GF-D8 (cell line): ENCODE data around the gene DYNC2H1.

Experiments used
- DNase-seq: peaks from one replicate; lab custom pipeline; 2025; lab: John Stamatoyannopoulos, UW

Gene DYNC2H1

GRCh38 chr11:103279821-103280220 is 170.6 kb downstream of the DYNC2H1 start:
- no peak for DNase-seq

DNA sequence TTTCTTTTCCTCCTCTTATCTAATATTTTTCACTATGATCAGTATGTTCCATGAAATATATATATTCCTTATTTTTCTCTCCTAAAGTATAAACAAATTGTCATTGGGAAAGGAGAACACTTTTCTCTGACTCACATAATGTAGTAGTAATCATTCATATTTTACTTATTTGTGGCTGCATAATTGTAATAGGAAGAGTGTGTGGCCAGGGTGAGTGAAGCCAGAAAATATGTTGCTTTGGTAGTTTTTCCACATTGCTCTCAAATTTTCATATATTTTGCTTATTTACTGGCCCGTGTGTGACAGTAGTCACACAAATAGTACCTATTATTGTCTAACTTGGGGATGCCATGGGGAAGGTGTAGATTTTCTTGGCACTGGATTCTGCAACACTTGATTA is 172.1 kb downstream of the DYNC2H1 start:
- no peak for DNase-seq

DNA sequence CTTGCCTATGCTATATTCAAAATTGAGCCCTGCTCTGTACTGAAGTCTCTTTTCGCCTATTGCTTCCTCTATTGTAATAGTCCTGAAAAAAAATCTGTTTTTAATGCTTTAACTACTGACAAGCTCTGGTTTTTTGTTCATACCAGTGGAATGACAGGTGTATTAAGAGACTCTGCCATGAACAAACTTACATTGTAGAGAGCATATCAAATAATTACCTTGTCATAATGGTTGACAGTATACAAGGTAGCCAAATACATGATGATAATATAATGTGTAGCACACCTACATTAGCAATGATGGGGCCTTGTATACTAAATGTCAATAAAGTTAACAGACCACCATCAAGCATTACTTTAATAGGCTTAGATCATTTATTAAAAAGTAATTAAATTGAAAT is 175.0 kb downstream of the DYNC2H1 start:
- DNase-seq, result no peak

- no peak for DNase-seq
These were observed 185.3 kb downstream of the DYNC2H1 start for GRCh38 chr11:103294516-103294915.

GRCh38 chr11:103295704-103296103 is 186.5 kb downstream of the DYNC2H1 start:
- no peak for DNase-seq

DNA sequence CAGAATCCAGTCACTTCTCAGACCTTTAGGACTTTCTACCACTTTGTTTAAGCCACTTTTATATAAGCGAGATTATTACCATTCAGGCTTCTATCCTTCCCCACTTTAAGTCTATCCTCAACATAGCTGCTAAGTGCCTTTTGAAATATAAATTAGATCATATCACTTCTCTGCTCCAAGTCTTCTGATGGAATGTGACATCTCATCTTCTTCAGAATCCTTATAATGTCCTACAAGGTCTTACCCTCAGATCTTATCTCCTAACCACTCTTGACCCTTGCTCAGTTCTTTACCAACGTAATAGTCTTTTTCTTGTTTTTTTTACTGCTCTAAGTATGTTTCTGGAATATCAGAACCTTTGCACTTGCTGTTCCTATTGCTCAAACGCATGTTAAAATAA is 188.7 kb downstream of the DYNC2H1 start:
- DNase-seq, result no peak

DNA sequence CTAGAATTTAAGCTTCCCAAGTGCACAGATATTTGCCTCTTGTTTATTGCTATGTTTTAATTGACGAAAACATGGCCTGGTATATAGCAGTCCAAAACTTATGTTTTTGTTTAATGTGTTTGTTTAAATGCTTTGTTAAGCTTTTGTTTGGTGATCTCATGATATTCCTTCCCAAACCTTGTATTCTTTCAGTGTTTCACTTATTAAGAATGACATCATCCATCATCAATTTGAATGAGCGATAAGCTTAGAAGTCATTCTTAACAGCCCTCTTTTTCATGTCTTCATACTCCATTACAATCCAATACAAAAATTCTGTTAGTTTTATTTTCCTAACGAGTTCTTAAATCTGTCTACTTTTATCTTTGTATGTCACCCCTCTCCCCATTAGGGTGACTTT is 206.0 kb downstream of the DYNC2H1 start:
- no peak for DNase-seq

DNA sequence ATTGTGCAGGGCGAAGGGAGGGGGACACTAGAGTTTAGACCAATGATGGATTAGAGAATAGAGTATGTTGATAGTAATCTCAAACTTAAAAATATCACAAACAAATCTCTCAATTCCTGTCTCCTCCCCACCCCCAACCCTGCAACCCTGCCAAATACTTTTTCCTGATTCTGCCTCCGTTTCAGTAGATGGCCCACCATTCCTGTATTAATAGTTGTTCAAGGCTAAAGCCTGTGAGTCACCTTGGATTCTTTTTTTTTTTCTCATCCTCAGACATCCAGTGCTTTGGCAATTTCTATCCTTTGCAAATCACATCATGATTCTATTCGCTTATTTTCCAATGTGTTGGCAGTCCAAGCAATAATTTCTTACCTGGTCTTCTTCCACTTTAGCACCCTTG is 207.9 kb downstream of the DYNC2H1 start:
- DNase-seq, result no peak

- no peak for DNase-seq
These were observed 213.6 kb downstream of the DYNC2H1 start for GRCh38 chr11:103322821-103323220.

DNA sequence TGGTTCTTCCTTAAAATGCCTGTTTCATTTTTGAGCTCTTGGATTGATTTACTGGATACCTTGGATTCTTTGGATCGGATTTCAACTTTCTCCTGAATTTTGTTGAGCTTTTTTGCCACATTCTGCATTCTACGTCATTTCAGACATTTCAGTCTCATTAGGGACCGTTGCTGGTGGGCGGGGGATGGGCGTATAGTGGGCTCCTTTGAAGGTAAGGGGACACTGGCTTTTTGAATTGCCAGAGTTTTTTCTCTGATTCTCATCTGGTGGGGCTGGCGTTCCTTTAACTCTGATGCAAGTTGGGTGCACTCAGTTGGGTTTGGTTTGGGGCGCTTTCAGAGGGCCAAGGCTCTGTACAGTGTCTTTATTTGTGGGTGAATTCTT is 216.5 kb downstream of the DYNC2H1 start:
- DNase-seq, result no peak

- DNase-seq, result peak; percentile 95
These were observed 217.0 kb downstream of the DYNC2H1 start for GRCh38 chr11:103326070-103326794.

- DNase-seq, result no peak
These were observed 218.5 kb downstream of the DYNC2H1 start for GRCh38 chr11:103327721-103328120.

- DNase-seq, result no peak
These were observed 223.2 kb downstream of the DYNC2H1 start for GRCh38 chr11:103332409-103332808.

- no peak for DNase-seq
These were observed 229.6 kb downstream of the DYNC2H1 start for GRCh38 chr11:103338621-103339484.

- DNase-seq, result no peak
These were observed 230.2 kb downstream of the DYNC2H1 start for GRCh38 chr11:103339485-103339857.

- no peak for DNase-seq
These were observed 231.7 kb downstream of the DYNC2H1 start for GRCh38 chr11:103340956-103341355.

DNA sequence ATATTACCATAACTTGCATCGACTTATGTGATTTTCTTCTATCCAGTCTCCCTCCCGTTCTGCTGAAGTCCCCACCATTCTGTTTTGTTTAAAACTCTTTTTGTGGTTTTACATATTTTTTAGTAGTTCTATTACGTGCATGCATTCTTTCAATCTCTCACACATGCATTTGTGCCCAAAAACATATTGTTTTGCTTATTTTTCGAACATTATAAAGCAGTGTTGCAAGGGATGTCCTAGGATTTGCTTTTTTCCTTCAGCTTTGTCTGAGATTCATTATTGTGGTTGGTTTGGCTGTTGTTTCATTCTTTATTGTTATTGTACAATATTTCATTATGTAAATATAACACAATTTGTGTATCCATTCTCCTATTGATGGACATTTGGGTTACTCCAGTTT is 235.7 kb downstream of the DYNC2H1 start:
- DNase-seq, result no peak

DNA sequence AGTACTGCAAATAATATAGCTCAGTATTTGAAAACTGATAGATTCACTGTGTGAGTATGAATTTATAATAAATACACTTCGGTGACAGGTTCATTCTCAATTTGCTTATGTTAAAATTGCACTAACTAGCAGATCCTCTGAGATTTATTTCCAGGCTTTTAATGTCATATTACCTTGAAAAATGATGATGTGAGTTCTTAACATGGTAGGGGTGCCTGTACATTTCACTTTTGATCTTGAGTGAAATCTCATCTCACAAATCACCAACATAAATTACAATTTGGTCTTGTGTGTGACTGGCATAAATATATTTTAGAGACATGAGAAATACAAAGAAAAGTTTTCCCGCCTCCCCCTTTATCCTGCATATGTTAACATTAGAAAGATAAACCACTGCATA is 240.4 kb downstream of the DYNC2H1 start:
- DNase-seq, result no peak

DNA sequence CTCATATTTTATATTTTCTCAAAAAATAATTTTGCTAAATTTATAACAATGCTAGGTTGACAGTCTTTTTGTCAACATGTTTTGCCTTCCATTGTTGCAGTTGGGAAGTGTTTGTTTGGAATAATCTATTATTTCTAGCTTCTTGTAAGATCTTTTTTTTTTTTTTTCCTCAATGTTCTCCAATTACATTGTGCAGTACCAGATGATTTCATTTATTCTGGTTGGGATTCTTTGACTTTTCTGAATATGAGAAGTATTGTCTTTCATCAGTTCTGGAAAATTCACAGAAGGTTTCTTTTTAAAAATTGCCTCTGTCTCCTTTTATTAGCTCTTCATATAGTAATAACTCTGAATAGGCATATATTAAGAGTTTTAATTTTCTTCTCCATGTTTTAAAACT is 245.4 kb downstream of the DYNC2H1 start:
- no peak for DNase-seq

- DNase-seq, result no peak
These were observed 249.0 kb downstream of the DYNC2H1 start for GRCh38 chr11:103358251-103358650.

DNA sequence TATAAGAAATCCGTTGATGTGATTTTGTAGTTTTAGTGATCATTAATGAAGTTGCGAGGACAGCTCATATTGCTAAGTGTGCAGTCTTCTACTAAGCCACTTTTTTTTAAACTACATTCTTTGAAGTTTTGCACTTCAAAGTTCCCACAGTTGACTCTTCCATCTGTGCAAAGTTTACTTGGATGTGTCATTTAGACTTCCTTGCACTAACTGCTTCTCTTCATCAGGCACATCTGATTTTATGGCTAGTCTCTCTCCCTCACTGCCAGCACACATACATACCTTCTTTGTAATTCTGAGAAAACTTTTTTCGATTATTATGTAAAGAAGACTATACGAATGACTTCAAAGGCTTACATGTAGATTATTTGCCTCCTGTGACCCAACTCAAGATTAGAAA is 250.0 kb downstream of the DYNC2H1 start:
- DNase-seq, result no peak

- no peak for DNase-seq
These were observed 255.5 kb downstream of the DYNC2H1 start for GRCh38 chr11:103364687-103365086.

GRCh38 chr11:103367650-103368049 is 258.4 kb downstream of the DYNC2H1 start:
- DNase-seq, result no peak

GRCh38 chr11:103368145-103368544 is 258.9 kb downstream of the DYNC2H1 start:
- DNase-seq, result no peak
